VCaP (cell line): ENCODE data around the gene THPO.

Experiments
- H3K27ac ChIP-seq: fragments of 450-650 bp; 2 replicates; pipeline ENCODE4 v1.5.1; 2017
- TF ChIP-seq, protein P1 (sequence below): fragments of 450-650 bp; conservative IDR thresholded peaks from 2 replicates; pipeline ENCODE4 v1.5.1; 2017; ENCODE audit warnings: mild to moderate bottlenecking, moderate library complexity

THPO gene

DNA sequence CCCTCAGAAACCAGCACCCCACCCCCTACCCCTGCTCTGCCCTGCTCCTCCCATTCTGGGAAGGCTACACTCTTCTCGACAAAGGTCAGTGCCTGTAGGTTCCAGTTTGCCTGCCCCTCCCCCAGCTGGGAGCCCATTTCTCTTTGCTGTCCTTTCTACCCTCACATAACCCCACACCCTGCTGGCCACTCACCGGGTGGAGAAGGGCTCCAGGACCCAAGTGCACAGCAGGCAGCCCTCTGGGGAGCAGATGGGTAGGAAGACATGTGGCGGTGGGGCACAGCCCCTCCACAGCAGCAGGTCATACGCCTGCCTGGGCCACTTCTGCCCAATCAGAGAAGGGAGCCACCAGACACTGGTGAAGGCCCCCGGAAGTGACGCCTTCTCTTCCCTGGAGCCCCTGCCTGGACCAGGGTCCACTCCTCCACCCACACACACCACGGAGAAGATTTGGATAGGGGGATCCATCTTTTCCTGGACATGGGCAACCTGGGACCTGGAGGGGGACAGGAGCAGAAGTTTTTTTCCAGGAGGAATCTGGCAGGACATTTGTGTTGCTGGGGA is at the start of gene THPO:
THPO (minus strand) TSS at position 326 of the 564 bp plus-strand sequence. CDS start 1,948 bp downstream, outside the sequence.
- TF ChIP-seq, protein P1, sequence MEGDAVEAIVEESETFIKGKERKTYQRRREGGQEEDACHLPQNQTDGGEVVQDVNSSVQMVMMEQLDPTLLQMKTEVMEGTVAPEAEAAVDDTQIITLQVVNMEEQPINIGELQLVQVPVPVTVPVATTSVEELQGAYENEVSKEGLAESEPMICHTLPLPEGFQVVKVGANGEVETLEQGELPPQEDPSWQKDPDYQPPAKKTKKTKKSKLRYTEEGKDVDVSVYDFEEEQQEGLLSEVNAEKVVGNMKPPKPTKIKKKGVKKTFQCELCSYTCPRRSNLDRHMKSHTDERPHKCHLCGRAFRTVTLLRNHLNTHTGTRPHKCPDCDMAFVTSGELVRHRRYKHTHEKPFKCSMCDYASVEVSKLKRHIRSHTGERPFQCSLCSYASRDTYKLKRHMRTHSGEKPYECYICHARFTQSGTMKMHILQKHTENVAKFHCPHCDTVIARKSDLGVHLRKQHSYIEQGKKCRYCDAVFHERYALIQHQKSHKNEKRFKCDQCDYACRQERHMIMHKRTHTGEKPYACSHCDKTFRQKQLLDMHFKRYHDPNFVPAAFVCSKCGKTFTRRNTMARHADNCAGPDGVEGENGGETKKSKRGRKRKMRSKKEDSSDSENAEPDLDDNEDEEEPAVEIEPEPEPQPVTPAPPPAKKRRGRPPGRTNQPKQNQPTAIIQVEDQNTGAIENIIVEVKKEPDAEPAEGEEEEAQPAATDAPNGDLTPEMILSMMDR, result no peak

DNA sequence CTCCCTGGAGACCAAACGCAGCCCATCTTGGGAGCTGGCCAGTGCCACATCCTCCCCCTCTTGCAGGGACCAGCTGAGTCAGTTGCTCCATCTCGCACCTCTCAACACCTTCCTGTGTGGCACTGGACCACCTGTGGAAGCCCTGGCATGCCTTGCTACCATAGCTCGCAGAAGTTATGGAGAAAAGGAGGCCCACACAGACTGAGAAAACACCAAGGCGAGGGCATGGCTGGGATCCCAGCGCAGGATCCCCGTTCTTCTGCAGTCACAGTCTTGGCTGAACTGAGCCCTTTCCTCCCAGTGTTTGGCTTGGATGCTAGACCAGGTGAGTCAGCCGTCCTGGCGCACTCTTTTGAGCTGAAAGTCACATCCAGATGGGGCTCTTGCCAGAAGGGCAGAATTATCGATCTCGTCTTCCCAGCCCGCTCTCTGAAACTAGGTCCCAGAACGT is 48.7 kb upstream of the THPO start:
- TF ChIP-seq, protein P1, result no peak
- no peak overlapping the region for H3K27ac ChIP-seq

More for the DNA sequence above, at the start of gene THPO:
- H3K27ac ChIP-seq, result no peak within 1 kb of the TSS

DNA sequence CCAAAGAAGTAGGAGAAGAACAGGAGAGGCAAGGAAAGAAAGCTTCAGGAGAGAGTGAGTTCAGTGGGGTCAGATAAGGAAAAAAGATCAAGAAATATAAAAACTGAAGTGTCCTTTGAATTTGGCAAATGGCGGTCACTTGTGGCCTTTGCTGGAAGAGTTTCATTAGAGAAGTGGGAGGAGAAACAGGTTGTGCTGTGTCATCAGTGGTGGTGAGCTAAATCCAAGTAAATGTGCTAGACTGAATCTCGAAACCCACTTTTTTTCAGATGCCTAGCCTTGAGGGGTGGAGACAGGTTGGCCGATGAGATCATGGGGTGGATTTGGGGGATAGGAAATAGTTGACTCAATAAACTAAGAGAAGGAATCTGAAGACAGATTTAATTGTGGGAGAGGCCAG is 45.6 kb upstream of the THPO start:
- TF ChIP-seq, protein P1, result no peak

DNA sequence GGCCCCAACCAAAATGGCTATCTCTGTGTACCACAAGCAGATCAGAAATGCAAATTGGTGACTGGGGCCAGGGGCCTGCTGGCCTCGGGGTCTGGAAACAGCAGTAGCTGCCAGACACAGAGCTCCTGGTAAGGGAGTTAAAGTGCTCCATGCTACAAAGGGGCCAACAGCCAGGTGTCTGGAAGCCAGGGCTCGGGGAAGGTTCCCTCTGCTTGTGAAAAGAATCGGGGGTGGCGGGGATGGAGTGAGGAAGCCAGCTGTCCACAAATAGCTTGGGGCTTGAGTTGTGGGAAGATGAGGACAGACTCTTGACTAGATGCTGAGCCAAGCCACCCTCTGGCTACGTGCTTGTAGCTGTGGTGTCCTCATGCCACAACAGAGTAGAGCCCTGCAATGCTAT is 41.2 kb upstream of the THPO start:
- H3K27ac ChIP-seq, result no peak overlapping the region
- TF ChIP-seq, protein P1, result no peak

More for the DNA sequence above, 45.6 kb upstream of the THPO start:
- H3K27ac ChIP-seq, result no peak overlapping the region

DNA sequence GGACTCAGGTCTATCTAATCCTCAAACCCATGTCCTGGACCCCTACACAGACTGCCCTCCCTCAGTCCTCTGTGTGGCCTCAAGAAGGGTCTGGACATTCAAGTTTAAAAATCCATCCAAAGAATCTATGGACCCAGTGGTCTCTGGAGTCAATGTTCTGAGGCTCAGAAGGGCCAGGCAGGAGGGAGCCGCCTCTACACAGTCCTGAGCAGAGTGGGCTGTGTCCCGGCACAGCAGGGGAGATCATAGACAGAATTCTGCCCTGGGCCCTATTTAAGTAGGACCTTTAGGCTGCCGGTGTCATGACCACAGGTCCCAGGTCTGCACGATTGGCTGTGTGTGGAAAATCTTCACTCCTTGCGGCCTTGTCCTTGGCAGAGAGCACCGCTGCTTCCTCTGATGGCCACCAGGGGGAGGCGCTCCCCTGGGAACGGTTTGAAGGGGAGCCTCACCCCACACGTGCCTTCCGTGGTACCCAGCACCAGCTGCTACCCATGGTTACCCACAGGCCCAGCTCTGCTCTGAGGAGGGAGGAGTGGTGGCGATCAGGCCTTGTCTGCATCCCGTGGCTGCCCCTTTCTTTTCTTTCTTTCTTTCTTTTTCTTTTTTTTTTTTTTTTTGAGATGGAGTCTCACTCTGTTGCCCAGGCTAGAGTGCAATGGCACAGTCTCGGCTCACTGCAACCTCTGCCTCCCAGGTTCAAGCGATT is 39.8 kb upstream of the THPO start:
- H3K27ac ChIP-seq, result no peak overlapping the region
- TF ChIP-seq, protein P1, result peak; percentile 84

DNA sequence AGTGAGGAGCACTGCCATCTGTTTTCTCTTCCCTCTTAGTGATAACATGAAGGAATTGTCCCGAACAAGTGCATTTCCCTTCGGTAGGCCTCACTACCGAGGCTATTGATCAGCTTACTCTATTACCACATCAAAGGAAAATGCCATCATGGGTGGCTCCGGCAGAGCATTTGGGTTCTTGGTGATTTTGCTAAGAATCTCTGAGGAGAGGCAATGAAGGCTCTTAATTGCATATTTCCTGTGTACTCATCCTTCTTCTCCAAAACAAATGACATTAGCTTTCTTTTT is 37.1 kb upstream of the THPO start:
- H3K27ac ChIP-seq, result no peak overlapping the region
- TF ChIP-seq, protein P1, result no peak

DNA sequence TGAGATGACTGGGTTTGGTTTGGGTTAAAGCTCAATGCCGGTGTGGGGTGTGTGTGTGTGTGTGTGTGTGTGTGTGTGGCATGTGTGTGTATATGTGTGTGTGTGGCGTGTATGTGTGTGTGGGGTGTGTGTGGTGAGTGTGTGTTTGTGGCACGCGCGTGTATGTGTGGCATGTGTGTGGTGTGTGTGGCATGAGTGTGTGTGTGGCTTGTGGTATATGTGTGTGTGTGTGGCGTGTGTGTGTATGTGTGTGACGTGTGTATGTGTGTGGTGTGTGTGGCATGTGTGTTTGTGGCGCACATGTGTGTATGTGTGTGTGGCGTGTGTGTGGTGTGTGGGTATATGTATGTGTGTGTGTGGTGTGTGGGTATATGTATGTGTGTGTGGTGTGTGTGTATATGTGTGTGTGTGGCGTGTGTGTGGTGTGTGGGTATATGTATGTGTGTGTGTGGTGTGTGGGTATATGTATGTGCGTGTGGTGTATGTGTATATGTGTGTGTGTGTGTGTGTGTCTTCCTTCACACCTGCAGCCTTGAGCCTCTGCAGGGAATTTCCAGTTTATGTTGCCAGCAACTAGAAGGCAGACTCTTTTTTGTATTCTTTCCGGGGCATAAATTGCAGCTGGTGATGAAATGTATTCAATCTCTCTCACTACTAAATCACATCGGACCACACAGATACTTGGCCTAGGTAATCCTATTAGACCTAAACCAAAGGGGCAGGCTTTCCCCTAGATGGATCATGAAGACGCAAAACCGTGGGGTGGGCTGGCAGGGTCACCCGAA is 36.6 kb upstream of the THPO start:
- TF ChIP-seq, protein P1, result no peak
- no peak overlapping the region for H3K27ac ChIP-seq
